Keratinocyte (primary cell): ENCODE data around the gene DARS2.

Experiments
- EZH2 ChIP-seq: IDR thresholded peaks from one replicate; pipeline ENCODE4 v1.6.1; 2012; ENCODE audit warnings: inconsistent platforms, mild to moderate bottlenecking, low read length, moderate library complexity
- TF ChIP-seq, protein P1 (sequence below), 3 experiments: IDR thresholded peaks in 1 of 3; conservative IDR thresholded peaks in 1 of 3; optimal IDR thresholded peaks in 1 of 3; 2 replicates in 2 of 3; 3 replicates in 1 of 3; pipeline versions ENCODE3 to v1.5.1; 2011; ENCODE audit warnings: low read length in 3 of 3, mild to moderate bottlenecking in 3 of 3, moderate library complexity in 2 of 3, control low read depth in 1 of 3, inconsistent platforms in 1 of 3; ENCODE audit not compliant: insufficient read depth in 2 of 3; ENCODE audit errors: extremely low read depth in 1 of 3

DNA sequence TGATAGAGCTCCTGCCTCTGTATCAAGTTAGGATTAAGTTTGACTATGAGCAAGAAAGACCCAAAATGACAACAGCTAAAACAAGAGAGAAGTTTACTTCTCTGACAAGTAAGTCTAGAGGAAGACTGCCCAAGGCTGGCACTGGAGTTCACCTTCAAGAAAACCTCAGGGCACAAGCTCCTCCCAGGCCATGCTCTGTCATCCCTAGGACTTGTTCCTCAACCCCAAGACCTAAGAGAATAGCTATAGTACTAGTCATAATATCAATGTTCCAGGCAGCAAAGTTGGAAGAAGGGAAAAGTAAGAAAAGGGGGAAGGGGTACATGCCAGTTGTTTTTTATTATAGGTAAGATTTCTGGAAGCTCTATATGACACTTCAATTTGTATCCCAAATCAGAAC lies 26.4 kb upstream of the DARS2 start:
- TF ChIP-seq, protein P1, sequence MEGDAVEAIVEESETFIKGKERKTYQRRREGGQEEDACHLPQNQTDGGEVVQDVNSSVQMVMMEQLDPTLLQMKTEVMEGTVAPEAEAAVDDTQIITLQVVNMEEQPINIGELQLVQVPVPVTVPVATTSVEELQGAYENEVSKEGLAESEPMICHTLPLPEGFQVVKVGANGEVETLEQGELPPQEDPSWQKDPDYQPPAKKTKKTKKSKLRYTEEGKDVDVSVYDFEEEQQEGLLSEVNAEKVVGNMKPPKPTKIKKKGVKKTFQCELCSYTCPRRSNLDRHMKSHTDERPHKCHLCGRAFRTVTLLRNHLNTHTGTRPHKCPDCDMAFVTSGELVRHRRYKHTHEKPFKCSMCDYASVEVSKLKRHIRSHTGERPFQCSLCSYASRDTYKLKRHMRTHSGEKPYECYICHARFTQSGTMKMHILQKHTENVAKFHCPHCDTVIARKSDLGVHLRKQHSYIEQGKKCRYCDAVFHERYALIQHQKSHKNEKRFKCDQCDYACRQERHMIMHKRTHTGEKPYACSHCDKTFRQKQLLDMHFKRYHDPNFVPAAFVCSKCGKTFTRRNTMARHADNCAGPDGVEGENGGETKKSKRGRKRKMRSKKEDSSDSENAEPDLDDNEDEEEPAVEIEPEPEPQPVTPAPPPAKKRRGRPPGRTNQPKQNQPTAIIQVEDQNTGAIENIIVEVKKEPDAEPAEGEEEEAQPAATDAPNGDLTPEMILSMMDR (optimal IDR thresholded peaks at IDR 0.05 in 1 of 3, IDR thresholded peaks at IDR 0.05 in 1 of 3, conservative IDR thresholded peaks at IDR 0.05 in 1 of 3; ENCODE audit: extremely low read depth in 1 of 3, insufficient read depth in 2 of 3, low read length in 3 of 3), result no peak
- TF ChIP-seq EZH2, result no peak
